HepG2 (cell line): ENCODE measurements around the gene RAD51D. TPM values are rescaled to one million over a fixed set of nuclear protein-coding genes. Genes with fewer than 3 reads are reported as not detected.

Source experiments
- ATRX ChIP-seq: sonication (generic); formaldehyde crosslinking; IDR thresholded peaks from 2 replicates; pipeline ENCODE4 v1.4.0; 2020; ENCODE audit warnings: missing genetic modification reagents, borderline replicate concordance
- POLR2AphosphoS5 ChIP-seq: IDR thresholded peaks from 2 replicates; pipeline ENCODE4 v1.6.1; 2012; ENCODE audit warnings: low read depth, low read length
- ZMYM2 ChIP-seq: sonication (generic); formaldehyde crosslinking; IDR thresholded peaks from 2 replicates; pipeline ENCODE4 v1.8.0; 2022; ENCODE audit warnings: mild to moderate bottlenecking, missing genetic modification reagents
- ZNF282 ChIP-seq: fragments of 450-650 bp; IDR thresholded peaks from 2 replicates; pipeline ENCODE4 v1.6.1; 2018; ENCODE audit not compliant: partially characterized antibody
- polyA plus RNA-seq, 8 experiments: library from polyadenylated mRNA; depleted of rRNA in 3 of 8; stranded (reverse) in 7 of 8; unstranded in 1 of 8; fragments of >200 nt; fragmentation: Illumina TruSeq in 4 of 8; extraction: Trizol in 4 of 8; gene quantifications; 2 replicates each; pipeline versions ENCODE4 v1.2.1 to v1.2.3, GENCODE V29; 2011 to 2016; ENCODE audit warnings: low read depth in 4 of 8, missing spikeins in 1 of 8, mixed read lengths in 1 of 8; ENCODE audit not compliant: insufficient read depth in 1 of 8
- total RNA-seq, 5 experiments: library from RNA; depleted of rRNA; stranded (reverse); fragments of >200 nt; fragmentation: Illumina TruSeq; extraction: Trizol; gene quantifications; 2 replicates each; pipeline ENCODE4 v1.2.3, GENCODE V29; 2016; ENCODE audit warnings: low read depth in 1 of 5
- TF ChIP-seq, protein P1 (sequence below): sonication (generic); formaldehyde crosslinking; IDR thresholded peaks from 2 replicates; pipeline ENCODE4 v1.5.1; 2020; ENCODE audit warnings: mild to moderate bottlenecking, missing genetic modification reagents
- TF ChIP-seq, protein P2 (sequence below): sonication (generic); formaldehyde crosslinking; IDR thresholded peaks from 2 replicates; pipeline ENCODE4 v1.5.0; 2020; ENCODE audit warnings: missing genetic modification reagents
- TF ChIP-seq, protein P3 (sequence below): sonication (generic); formaldehyde crosslinking; conservative IDR thresholded peaks from 2 replicates; pipeline ENCODE4 v1.4.0; 2020; ENCODE audit warnings: missing genetic modification reagents
- TF ChIP-seq, protein P4 (sequence below), 2 experiments: sonication (generic) in 1 of 2; formaldehyde crosslinking in 1 of 2; IDR thresholded peaks; 2 replicates each; pipeline versions ENCODE4 v1.5.1 to v1.6.1; 2011 to 2020; ENCODE audit warnings: borderline replicate concordance in 1 of 2, low read depth in 1 of 2, low read length in 1 of 2, mild to moderate bottlenecking in 1 of 2, missing genetic modification reagents in 1 of 2, moderate library complexity in 1 of 2
- TF ChIP-seq, protein P5 (sequence below): sonication (generic); formaldehyde crosslinking; IDR thresholded peaks from 2 replicates; pipeline ENCODE4 v1.5.0; 2020; ENCODE audit warnings: mild to moderate bottlenecking, missing genetic modification reagents
- TF ChIP-seq, protein P6 (sequence below): fragments of 450-650 bp; IDR thresholded peaks from 2 replicates; pipeline ENCODE4 v1.6.1; 2016

The RAD51D gene
- total and polyA plus RNA-seq, 2 of the 13 experiments (the other 11 are each of a cell fraction or from before 2014, with no cell fraction given): 6.7 to 13.1 TPM

DNA sequence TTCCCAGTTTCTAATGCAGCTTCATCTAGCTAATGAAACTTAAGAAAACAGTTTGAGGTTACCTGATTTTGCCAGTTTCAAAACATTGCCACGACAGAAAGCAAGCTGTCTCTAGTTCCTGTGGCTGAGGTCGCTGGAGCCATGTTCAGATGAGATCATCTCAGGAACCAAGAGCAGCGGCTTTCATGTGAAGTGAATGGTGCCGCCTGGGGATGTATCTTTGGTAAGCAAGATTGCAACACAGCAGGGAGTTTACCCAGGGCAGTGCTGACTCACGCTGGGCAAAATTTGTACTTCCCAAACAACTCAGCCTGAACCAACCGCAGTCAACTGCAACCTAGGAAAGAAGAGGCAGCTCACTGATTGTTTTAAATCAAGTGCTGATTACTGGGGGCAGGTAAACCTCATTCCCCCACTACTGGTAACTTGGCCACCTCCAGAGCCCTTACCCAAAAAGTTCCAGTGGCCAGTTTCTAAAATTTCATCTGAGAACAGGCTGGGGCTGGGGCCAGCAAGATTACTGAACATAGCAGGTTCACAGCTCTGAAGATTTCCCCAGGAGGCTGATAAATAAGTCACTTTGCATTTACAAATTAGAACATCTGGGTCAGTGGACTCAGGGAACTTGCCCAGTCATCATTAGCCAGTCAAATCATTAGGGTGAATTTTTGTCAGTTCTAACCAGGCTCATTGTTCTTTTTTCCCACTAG is 56.0 kb downstream of the RAD51D start, which contains the start of gene RFFL (continued):
- TF ChIP-seq ATRX (CRISPR knock-in tag) (no peak), ZMYM2 (CRISPR knock-in tag) (0 out of 2 replicates have a peak, but pooled peaks have one; percentile 22), POLR2AphosphoS5 (peak; percentile 75), ZNF282 (no peak)
- TF ChIP-seq, protein P1, sequence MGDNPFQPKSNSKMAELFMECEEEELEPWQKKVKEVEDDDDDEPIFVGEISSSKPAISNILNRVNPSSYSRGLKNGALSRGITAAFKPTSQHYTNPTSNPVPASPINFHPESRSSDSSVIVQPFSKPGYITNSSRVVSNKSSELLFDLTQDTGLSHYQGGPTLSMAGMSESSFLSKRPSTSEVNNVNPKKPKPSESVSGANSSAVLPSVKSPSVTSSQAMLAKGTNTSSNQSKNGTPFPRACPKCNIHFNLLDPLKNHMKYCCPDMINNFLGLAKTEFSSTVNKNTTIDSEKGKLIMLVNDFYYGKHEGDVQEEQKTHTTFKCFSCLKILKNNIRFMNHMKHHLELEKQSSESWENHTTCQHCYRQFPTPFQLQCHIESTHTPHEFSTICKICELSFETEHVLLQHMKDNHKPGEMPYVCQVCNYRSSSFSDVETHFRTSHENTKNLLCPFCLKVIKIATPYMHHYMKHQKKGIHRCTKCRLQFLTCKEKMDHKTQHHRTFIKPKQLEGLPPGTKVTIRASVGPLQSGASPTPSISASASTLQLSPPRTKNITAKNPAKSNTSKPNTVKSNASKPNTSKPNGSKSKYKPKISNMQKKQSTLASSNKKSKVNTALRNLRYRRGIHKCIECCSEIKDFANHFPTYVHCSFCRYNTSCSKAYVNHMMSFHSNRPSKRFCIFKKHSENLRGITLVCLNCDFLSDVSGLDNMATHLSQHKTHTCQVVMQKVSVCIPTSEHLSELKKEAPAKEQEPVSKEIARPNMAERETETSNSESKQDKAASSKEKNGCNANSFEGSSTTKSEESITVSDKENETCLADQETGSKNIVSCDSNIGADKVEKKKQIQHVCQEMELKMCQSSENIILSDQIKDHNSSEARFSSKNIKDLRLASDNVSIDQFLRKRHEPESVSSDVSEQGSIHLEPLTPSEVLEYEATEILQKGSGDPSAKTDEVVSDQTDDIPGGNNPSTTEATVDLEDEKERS: no peak
- TF ChIP-seq, protein P2, sequence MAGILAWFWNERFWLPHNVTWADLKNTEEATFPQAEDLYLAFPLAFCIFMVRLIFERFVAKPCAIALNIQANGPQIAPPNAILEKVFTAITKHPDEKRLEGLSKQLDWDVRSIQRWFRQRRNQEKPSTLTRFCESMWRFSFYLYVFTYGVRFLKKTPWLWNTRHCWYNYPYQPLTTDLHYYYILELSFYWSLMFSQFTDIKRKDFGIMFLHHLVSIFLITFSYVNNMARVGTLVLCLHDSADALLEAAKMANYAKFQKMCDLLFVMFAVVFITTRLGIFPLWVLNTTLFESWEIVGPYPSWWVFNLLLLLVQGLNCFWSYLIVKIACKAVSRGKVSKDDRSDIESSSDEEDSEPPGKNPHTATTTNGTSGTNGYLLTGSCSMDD: no peak
- TF ChIP-seq, protein P3, sequence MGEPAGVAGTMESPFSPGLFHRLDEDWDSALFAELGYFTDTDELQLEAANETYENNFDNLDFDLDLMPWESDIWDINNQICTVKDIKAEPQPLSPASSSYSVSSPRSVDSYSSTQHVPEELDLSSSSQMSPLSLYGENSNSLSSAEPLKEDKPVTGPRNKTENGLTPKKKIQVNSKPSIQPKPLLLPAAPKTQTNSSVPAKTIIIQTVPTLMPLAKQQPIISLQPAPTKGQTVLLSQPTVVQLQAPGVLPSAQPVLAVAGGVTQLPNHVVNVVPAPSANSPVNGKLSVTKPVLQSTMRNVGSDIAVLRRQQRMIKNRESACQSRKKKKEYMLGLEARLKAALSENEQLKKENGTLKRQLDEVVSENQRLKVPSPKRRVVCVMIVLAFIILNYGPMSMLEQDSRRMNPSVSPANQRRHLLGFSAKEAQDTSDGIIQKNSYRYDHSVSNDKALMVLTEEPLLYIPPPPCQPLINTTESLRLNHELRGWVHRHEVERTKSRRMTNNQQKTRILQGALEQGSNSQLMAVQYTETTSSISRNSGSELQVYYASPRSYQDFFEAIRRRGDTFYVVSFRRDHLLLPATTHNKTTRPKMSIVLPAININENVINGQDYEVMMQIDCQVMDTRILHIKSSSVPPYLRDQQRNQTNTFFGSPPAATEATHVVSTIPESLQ (CRISPR knock-in tag): no peak
- TF ChIP-seq, protein P4, sequence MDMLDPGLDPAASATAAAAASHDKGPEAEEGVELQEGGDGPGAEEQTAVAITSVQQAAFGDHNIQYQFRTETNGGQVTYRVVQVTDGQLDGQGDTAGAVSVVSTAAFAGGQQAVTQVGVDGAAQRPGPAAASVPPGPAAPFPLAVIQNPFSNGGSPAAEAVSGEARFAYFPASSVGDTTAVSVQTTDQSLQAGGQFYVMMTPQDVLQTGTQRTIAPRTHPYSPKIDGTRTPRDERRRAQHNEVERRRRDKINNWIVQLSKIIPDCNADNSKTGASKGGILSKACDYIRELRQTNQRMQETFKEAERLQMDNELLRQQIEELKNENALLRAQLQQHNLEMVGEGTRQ (IDR thresholded peaks at IDR 0.05; ENCODE audit: low read depth, low read length): no peak
- TF ChIP-seq, protein P4 (CRISPR knock-in tag; IDR thresholded peaks at IDR 0.05; ENCODE audit: borderline replicate concordance): no peak
- TF ChIP-seq, protein P5, sequence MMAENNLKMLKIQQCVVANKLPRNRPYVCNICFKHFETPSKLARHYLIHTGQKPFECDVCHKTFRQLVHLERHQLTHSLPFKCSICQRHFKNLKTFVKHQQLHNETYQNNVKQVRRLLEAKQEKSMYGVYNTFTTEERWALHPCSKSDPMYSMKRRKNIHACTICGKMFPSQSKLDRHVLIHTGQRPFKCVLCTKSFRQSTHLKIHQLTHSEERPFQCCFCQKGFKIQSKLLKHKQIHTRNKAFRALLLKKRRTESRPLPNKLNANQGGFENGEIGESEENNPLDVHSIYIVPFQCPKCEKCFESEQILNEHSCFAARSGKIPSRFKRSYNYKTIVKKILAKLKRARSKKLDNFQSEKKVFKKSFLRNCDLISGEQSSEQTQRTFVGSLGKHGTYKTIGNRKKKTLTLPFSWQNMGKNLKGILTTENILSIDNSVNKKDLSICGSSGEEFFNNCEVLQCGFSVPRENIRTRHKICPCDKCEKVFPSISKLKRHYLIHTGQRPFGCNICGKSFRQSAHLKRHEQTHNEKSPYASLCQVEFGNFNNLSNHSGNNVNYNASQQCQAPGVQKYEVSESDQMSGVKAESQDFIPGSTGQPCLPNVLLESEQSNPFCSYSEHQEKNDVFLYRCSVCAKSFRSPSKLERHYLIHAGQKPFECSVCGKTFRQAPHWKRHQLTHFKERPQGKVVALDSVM (CRISPR knock-in tag): 0 out of 2 replicates have a peak, but pooled peaks have one; percentile 38
- TF ChIP-seq, protein P6, sequence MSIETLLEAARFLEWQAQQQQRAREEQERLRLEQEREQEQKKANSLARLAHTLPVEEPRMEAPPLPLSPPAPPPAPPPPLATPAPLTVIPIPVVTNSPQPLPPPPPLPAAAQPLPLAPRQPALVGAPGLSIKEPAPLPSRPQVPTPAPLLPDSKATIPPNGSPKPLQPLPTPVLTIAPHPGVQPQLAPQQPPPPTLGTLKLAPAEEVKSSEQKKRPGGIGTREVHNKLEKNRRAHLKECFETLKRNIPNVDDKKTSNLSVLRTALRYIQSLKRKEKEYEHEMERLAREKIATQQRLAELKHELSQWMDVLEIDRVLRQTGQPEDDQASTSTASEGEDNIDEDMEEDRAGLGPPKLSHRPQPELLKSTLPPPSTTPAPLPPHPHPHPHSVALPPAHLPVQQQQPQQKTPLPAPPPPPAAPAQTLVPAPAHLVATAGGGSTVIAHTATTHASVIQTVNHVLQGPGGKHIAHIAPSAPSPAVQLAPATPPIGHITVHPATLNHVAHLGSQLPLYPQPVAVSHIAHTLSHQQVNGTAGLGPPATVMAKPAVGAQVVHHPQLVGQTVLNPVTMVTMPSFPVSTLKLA: no peak
